Cardiac fibroblast (primary cell): ENCODE measurements around the gene RPS6KB1.

Experiments
- DNase-seq, 2 donors: peaks; one replicate each; pipeline versions ENCODE4 v3.0.0 to v3.0.0-alpha.2; 2010; ENCODE audit warnings: low read depth in 2 of 2
- H3K4me3 ChIP-seq, 2 donors: replicated peaks in 1 of 2; 1 replicate in 1 of 2; 2 replicates in 1 of 2; pipeline ENCODE4 v1.5.1; 2011; ENCODE audit warnings: low read depth in 2 of 2, low read length in 2 of 2, mild to moderate bottlenecking in 2 of 2, moderate library complexity in 1 of 2
- TF ChIP-seq, protein P1 (sequence below): IDR thresholded peaks from one replicate; pipeline ENCODE4 v1.5.1; 2011; ENCODE audit warnings: low read depth, mild to moderate bottlenecking, low read length, inconsistent platforms

The RPS6KB1 gene

DNA sequence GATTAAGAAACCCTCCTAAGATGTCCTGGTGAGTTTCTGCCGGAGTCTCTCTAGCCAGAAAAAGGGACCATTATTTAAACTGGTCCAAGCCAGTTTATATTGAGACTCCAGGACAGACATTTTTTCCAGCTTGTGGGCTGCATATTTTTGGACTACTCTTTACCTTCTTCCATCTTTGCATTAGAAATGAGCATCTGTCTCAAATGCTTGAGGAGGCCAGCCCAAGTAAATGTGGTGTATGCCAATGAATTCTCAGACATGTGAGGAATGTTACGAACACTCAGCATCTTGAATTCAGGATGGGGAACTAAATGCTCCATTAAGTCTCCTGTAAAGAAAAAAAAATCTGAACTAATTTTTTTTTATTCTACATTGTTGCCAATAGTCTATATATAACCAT lies 18.5 kb upstream of the RPS6KB1 start:
- TF ChIP-seq, protein P1, sequence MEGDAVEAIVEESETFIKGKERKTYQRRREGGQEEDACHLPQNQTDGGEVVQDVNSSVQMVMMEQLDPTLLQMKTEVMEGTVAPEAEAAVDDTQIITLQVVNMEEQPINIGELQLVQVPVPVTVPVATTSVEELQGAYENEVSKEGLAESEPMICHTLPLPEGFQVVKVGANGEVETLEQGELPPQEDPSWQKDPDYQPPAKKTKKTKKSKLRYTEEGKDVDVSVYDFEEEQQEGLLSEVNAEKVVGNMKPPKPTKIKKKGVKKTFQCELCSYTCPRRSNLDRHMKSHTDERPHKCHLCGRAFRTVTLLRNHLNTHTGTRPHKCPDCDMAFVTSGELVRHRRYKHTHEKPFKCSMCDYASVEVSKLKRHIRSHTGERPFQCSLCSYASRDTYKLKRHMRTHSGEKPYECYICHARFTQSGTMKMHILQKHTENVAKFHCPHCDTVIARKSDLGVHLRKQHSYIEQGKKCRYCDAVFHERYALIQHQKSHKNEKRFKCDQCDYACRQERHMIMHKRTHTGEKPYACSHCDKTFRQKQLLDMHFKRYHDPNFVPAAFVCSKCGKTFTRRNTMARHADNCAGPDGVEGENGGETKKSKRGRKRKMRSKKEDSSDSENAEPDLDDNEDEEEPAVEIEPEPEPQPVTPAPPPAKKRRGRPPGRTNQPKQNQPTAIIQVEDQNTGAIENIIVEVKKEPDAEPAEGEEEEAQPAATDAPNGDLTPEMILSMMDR: no peak
- H3K4me3 ChIP-seq: no peak overlapping the region
- DNase-seq: no peak

DNA sequence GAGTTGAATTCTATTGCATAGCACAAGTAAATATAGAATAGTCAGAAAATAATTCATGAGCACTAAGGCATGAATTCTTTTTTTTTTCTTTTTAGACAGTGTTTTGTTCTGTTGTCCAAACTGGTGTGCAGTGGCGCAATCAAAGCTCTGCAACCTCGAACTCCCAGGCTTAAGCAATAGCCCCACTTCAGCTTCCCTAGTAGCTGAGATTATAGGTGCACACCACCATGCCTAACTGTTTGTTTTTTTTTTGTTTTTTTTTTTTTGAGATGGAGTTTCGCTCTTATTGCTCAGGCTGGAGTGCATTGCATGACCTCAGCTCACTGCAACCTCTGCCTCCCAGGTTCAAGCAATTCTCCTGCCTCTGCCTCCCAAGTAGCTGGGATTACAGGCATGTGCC lies 16.8 kb upstream of the RPS6KB1 start:
- DNase-seq: peak; percentile 40 to 50

DNA sequence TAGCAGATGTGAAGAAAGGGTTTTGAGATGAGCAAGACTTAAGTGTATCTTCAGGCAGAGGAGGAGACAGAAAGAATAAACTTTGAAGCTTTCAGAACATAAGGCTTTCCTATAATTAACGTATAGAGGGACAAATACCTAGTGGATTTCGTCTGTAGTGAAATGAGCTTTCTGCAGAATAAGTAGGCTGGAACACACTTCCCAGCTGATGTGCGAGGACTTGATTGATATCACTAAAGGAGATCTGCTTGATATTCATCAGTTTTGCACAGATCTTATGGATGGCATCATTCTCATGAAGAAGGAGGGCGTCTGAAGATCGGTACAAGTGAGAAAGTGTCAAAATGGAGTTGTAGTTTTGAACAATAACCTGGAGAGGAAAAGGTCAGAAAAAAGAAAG lies 15.0 kb upstream of the RPS6KB1 start:
- no peak overlapping the region for H3K4me3 ChIP-seq
- DNase-seq: no peak
- TF ChIP-seq, protein P1: no peak

More for the DNA sequence above, 16.8 kb upstream of the RPS6KB1 start:
- TF ChIP-seq, protein P1: no peak
- no peak overlapping the region for H3K4me3 ChIP-seq

DNA sequence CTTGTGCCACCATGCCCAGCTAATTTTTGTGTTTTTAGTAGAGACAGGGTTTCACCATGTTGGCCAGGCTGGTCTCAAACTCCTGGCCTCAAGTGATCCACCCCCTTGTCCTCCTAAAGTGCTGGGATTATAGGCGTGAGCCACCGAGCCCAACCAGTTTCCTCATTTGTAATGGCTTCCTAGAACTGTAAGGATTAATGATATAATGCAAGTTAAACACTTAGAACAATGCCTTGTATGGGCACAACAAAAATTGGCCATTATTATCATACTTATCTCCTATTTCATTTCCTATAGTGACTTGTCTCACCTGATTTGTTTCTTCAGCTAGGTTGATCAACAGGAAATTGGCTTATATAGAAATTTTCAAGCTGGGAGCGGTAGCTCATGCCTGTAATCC lies 14.3 kb upstream of the RPS6KB1 start:
- TF ChIP-seq, protein P1: no peak
- H3K4me3 ChIP-seq: no peak overlapping the region
- no peak for DNase-seq

DNA sequence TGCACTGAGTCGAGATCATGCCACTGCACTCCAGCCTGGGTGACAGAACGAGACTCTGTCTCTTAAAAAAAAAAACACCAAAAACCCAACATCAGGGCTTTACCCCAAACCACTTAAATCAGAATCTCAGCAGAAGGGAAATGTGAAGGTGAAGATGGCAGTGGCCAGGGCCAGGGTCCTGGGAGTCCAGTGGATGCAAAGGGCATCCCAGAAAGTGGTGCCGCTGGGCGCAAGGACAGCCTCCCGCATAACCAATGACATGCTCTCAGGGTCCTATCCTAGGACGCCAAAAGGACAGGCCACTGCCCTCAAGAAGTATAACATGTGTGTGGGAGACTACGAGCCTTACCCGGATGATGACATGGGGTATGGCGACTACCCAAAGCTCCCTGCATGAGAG lies 8.1 kb upstream of the RPS6KB1 start:
- TF ChIP-seq, protein P1: no peak
- H3K4me3 ChIP-seq: no peak overlapping the region
- no peak for DNase-seq

DNA sequence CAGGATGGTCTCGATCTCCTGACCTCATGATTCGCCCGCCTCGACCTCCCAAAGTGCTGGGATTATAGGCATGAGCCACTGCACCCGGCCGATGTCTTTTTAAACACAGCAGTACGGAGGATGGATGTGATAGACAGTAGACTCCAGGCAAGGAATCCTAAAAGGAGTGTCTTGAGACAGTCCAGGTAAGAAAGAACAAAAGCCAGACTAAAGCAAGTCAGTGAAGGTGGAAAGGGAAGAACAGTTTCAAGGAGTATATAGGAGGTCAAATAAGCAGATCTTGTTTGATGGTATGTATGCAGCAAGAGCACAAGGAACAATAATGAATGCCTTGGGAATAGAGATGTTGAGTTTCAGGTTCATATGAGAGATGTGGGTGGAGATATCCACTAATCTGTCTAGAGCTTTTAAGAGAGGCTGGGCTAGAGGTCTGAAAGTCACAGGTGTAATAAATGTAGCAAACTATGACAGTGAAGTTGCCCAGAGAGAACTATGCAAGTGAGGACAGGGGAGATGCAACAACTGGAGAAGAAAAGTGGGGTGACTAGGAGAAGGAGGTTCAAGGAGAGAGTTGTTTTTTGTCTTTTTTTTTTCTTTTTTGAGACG lies 4.7 kb upstream of the RPS6KB1 start:
- TF ChIP-seq, protein P1: no peak
- no peak for DNase-seq
- no peak overlapping the region for H3K4me3 ChIP-seq

DNA sequence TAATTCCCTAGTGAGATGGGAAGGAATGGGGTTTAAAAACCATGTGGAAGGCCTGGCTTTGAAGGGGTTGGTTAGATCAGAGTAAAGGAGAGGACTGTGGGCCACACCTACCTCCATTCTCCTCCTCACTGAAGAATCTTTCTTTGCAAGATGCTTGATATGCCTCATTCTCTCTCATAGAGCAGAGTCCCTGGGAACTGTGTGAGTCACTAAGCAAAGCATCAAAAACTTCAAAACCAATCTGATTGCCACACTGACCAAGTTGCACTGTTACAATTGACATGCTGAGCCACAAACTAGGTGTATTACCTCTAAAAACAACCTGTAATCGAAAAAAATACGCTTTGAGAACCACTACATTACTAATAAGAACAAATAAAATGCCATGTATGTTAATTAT lies 2.2 kb upstream of the RPS6KB1 start:
- peak in 1 of 2 donors; percentile 63 for DNase-seq
- TF ChIP-seq, protein P1: no peak
- no peak overlapping the region for H3K4me3 ChIP-seq
